Endothelial cell of umbilical vein (primary cell): ENCODE results near the gene NLGN1.

Experiments
- CTCF ChIP-seq, 2 donors: IDR thresholded peaks; 1 replicate in 1 of 2; 2 replicates in 1 of 2; pipeline ENCODE4 v1.5.1; 2011; ENCODE audit warnings: low read length in 2 of 2, mild to moderate bottlenecking in 2 of 2, moderate library complexity in 2 of 2, control low read depth in 1 of 2, inconsistent platforms in 1 of 2, low read depth in 1 of 2; ENCODE audit not compliant: insufficient read depth in 1 of 2; ENCODE audit errors: extremely low read depth in 1 of 2
- EZH2 ChIP-seq: IDR thresholded peaks from 2 replicates; pipeline ENCODE4 v1.6.1; 2012; ENCODE audit warnings: borderline replicate concordance, low read depth, mild to moderate bottlenecking, moderate library complexity, low read length, inconsistent platforms; ENCODE audit not compliant: severe bottlenecking
- GATA2 ChIP-seq: IDR thresholded peaks from 2 replicates; pipeline ENCODE4 v1.7.0; 2011; ENCODE audit warnings: low read depth, mild to moderate bottlenecking, moderate library complexity, mixed read lengths, low read length; ENCODE audit not compliant: insufficient read length, insufficient read depth
- JUN ChIP-seq: IDR thresholded peaks from 2 replicates; pipeline ENCODE4 v1.6.1; 2011; ENCODE audit warnings: borderline replicate concordance, low read depth; ENCODE audit not compliant: insufficient read length, insufficient read depth
- MYC ChIP-seq: IDR thresholded peaks from one replicate; pipeline ENCODE4 v1.6.1; 2011; ENCODE audit warnings: mild to moderate bottlenecking, low read depth, low read length
- POLR2A ChIP-seq: IDR thresholded peaks from 2 replicates; pipeline ENCODE4 v1.6.1; 2012; ENCODE audit warnings: low read depth, mild to moderate bottlenecking, control low read depth, low read length
- POLR2AphosphoS5 ChIP-seq: IDR thresholded peaks from 2 replicates; pipeline ENCODE4 v1.6.1; 2012; ENCODE audit warnings: low read depth, mild to moderate bottlenecking, control low read depth, low read length, moderate library complexity; ENCODE audit not compliant: insufficient read depth

GRCh38 chr3:174302746-174303315 is 905.3 kb downstream of the NLGN1 start:
- TF ChIP-seq CTCF (IDR thresholded peaks at IDR 0.05; ENCODE audit: extremely low read depth in 1 of 2, insufficient read depth in 1 of 2, low read depth in 1 of 2, low read length in 2 of 2) (no peak), POLR2A (no peak), EZH2 (no peak), GATA2 (no peak), JUN (no peak), MYC (no peak), POLR2AphosphoS5 (no peak)
